ENCODE measurements around the gene SP5.

DNA sequence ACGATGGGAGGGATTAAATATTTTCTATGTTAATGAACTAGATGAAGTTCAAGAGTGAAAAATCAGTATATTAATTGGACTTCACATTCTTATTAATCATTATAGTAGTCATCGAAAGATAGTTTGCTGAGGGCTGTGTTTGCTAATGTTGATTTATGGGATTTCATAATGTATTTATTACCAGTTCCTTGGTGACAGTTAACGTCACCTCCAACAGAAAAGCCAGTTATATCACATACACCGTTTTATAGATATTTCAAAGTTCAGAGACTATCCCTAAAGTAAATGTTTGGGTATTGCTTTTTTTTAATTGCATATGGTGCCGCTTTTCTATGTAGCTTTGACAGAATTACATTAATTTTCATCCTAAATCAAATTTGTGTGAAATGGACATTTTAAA lies 49.4 kb upstream of the SP5 start:
- TF ChIP-seq, protein P1, sequence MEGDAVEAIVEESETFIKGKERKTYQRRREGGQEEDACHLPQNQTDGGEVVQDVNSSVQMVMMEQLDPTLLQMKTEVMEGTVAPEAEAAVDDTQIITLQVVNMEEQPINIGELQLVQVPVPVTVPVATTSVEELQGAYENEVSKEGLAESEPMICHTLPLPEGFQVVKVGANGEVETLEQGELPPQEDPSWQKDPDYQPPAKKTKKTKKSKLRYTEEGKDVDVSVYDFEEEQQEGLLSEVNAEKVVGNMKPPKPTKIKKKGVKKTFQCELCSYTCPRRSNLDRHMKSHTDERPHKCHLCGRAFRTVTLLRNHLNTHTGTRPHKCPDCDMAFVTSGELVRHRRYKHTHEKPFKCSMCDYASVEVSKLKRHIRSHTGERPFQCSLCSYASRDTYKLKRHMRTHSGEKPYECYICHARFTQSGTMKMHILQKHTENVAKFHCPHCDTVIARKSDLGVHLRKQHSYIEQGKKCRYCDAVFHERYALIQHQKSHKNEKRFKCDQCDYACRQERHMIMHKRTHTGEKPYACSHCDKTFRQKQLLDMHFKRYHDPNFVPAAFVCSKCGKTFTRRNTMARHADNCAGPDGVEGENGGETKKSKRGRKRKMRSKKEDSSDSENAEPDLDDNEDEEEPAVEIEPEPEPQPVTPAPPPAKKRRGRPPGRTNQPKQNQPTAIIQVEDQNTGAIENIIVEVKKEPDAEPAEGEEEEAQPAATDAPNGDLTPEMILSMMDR (IDR thresholded peaks at IDR 0.05; ENCODE audit: low read depth, low read length, missing input control): no peak
- TF ChIP-seq RXRA (IDR thresholded peaks at IDR 0.05) (no peak), YY1 (IDR thresholded peaks at IDR 0.05) (no peak), SP1 (IDR thresholded peaks at IDR 0.05) (no peak), TAF1 (conservative IDR thresholded peaks at IDR 0.05) (no peak), JUND (IDR thresholded peaks at IDR 0.05) (no peak)

Data from liver (tissue), 3 donors.